NCI-H460 (cell line): ENCODE results near the gene PDSS1. TPM values are rescaled to one million over a fixed set of nuclear protein-coding genes. Genes with fewer than 3 reads are reported as not detected.
"Not testable (repeated sequence)": the region's sequence is repeated elsewhere in the genome, so short reads cannot be mapped to it uniquely, and the experiment has no call there.

Source experiments
- DNase-seq: peaks from one replicate; pipeline ENCODE4 v3.0.0-alpha.2; 2016; ENCODE audit warnings: low read depth; ENCODE audit errors: extremely low read depth
- total RNA-seq: library from RNA; depleted of rRNA; stranded (reverse); fragments of >200 nt; shearing (Covaris generic); gene quantifications from 2 replicates; pipeline ENCODE4 v1.2.3, GENCODE V29; 2014

Gene PDSS1
- total RNA-seq, 1 experiment from 2014 or later: 14.4 TPM

DNA sequence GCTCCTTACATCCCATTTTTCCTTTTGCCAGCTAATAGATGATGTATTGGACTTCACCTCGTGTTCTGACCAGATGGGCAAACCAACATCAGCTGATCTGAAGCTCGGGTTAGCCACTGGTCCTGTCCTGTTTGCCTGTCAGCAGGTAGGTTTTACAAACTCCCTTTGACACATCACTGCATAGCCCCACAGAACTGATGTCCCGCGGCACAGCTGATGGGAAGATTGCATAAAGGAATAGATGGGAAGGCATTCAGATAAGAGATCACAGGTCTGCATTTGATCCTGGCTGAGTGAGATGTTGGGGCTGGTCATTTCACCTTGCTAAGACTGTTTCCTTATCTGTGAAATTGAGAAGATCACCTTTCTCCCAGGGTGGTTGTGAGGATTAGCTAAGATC lies 37.9 kb downstream of the PDSS1 start:
- DNase-seq: no peak

DNA sequence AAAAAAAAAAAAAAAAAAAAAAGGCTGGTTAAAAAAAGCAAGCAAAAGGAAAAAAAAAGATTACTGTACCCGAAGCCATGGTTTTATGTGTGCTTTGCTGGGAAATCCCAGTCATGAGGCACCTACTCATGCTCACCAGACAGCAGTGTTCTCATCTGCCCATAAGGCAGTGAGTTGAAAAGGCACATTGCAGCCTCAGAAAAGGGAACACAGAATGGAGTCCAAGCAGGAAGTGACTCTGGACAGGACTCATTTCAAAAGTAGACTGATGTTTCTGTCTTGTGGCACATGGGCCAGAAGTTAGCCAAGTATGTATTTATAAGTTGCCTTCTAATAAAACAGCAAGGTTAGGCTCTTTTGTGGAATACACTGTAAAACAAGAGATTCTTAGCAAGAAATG lies 40.2 kb downstream of the PDSS1 start:
- DNase-seq: no peak

DNA sequence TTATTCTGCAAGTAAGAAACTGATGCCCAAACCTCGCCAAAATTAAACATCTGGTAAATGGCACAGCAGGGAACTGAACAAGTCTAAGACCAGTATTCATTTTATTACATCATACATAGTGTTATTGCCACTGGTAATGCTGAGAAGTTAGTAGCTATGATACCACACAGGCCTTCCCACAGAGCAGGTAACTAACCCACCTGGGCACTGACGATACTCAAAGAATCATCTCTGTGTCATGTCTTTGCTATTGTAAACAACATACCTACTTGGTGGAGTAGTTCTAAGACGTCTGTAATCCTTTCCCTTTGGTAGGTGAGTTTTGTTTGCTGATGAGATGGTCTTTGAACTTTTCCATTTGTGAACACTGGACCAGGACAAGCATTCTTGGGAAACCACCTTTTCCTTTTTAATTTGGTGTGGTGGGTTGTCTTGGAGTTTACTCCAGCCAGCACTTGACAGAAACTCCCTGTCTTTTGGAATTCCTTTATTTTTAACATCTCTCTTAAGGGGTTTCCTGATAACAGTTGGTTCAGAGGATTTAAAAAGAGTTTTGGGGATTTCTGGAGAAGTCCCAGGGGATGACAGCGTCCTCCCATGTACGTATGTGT lies 40.9 kb downstream of the PDSS1 start:
- no peak for DNase-seq

DNA sequence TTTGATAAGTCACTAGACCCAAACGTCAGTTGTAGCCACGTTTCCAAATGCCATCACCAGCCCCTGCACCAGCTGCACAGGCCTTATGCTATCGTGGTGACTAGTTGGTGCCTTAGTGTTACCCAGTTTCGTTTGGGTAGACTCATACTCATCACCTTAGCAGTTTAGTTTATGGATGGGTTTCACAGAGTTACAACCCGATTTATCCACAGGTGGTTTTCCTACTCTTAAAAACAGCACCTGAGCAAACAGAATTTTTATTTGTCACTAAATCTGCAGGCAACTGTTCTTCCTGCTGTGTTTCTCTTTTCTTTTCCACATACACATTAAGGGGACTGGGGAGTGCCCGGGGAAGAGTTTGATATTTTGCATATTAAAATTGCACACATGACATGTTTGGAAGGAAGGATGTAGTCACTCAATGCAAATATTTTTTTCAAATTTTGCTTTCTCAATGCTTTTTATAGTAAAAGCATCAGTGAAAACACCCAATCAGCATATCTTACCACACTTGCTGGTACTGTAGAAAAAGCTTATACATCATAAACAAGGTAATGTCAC lies 41.6 kb downstream of the PDSS1 start:
- DNase-seq: no peak

DNA sequence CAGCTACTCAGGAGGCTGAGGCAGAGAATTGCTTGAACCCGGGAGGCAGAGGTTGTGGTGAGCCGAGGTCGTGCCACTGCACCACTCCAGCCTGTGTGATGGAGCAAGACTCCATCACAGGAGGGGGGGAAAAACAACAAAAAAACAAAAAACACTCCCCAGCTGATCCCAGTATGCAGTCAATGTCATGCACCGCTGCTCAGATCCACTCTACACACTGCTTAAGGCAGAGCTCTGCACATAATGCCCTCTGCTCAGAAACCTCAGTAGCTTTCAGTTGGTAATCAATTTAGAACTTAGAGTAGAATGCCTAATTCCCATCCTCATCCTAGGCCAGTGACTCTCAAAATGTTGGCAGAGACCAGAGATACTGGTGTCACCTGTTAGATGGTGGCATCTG lies 43.9 kb downstream of the PDSS1 start:
- DNase-seq: no peak

DNA sequence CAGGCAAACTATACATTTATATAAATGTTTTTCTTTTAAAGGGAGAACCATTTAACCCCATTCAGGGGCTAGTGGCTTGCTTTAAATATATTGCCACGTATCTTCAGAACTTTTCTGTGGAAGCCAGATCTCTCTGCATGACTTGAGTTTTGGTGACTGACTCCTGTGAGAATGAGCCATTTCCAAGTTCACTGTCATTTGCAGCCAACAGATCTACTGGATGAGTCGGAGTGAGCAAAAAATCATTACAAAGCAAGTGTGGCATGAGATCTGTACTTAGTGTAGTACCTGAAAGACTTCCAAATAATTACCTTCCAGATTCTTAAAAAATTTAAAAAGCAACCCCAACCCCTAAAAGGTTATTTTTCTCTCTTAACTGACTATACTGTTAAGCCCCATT lies 45.6 kb downstream of the PDSS1 start:
- DNase-seq: no peak

DNA sequence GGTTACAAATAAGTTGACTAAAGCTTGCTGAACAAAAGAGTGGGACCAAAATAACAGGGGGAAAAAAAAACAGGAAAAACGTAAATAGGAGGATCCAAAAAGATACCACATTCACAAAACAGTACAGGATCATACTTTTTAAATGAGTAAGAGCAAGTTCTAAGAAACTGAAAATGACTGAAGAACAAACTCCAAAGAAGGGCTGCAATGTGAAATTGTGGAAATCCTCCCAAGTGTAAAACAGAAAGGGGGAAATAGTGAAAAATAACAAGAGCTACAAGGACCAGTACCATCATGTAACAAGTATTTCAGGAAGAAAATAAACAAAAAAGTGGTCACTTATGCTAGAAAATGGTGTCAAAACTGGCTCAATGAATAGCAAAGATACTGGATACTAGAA lies 46.3 kb downstream of the PDSS1 start:
- no peak for DNase-seq

DNA sequence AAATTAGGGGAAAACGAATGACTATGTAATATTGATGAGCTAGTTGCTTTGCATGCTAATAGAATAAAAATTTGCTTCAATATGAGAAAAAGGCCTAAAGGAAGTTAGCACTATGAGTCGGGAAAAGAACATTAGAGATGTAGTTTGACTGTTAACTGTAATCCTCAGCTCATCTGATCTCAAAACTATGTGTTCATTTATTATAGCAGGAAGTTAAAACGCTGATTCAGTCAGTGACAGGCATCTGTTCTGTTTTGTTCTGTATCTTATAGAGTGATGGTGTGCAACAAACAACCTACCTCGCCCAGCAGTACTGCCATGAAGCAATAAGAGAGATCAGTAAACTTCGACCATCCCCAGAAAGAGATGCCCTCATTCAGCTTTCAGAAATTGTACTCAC lies 48.6 kb downstream of the PDSS1 start:
- DNase-seq: no peak

DNA sequence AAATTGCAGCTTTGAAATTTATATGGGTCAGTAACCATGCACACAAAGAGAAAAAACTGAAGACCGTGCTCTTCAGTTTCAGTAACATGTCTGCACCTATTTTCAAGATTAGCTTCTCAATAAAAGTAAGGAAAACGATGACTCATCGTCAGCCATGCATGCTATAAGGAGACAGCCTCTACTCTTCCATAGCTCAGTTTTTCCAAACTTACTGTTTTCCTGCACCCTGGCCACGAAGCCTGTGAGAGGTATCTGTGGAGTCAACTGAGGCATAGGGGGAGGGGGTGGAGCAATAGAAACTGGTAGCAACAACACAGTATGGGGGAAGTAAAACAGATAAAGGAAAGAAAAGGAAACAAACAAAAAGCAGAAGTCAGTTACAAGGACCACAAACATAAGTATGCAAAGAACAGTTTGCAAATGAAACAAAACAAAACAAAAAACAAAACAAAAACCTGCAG lies 58.0 kb downstream of the PDSS1 start:
- DNase-seq: peak; percentile 7

DNA sequence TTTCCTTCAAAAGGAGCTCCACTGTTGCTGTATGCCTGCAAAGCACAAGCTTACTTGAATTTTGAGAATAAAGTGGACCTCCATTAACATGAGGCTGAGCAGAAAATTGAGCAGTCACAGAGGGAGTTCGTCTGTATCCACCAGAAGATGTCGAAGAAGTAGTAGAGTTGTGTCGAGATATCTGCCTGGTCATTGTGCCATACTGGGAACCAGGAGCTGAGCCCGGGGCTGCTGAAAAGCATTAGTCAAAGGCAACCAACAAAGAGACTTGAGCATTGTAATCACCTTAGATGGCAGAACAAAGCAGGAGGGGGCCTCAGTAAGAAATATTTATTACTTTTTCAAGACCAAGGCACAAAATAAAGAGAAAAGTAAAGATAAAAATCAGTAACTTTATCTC lies 61.5 kb downstream of the PDSS1 start:
- no peak for DNase-seq

DNA sequence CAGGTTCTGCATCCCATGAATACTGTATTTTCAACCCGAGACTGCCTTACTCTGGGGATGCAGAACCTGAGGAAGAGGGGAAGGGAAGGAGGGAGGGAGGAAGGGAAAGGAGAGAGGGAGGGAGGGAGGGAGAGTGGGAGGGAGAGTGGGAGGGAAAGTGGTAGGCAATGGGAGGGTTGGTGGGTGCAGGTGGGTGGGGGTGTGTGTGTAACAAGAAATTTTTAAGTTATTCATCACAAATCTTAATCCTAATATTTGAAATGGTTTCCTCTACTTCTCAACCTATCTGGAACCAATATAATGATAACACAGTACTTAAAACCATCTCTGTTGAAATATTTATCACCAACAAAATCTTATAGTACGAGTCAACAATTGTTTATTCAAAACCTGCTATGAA lies 68.0 kb downstream of the PDSS1 start:
- DNase-seq: no peak

DNA sequence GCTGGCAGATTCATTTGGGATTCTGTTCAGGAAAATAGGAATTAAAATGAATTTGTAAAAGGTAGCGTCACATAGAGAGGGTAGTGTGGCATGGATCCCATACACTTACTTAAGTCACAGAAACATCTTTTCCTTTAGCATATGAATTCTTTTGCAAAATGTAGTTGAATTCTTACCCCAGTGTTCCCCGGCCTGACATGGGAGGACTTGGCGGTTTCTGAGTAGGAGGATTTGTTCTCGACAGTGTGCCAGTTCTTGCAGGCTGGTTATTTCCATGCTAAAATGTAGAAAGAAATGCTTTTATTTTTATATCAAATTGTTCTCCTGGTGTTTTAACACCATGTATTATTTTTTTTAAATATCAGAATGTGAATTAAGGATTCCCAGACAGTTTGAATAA lies 72.6 kb downstream of the PDSS1 start:
- no peak for DNase-seq

DNA sequence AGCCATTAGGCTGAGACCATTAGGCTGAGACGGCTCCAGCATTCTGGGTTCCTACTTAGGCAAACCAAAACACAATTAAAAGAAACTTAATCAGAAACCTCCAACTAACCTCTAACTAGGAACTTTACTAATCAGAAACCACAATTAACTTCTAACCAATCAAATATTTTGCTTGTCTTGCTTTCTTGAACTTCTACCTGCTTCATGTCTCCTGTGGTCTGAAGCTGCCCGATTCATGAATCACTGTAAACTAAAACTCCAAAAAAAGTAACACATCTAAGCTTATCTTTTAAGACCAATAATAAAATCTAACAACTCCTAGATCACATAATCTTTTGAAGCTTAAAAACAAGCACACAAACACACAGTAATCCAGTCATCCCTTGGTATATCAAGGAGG lies 76.1 kb downstream of the PDSS1 start:
- DNase-seq: no peak

DNA sequence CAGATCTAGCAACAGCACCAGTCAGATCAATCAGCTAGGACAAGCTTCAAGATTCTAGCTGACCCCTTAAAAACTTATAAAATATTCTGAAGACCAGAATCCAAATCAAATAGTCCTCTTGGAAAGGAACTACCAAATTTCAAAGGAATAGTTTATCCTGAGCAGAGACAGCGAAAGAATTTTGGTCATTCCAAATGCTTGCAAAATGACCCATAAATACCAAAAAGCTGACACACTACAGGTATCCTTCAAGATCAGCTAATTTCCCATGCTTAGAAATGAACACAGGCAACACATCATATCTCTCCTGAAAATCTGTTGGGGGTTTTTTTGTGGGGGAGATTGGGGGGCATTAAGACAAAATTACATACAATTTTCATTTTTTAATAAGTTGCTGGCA lies 78.8 kb downstream of the PDSS1 start:
- no peak for DNase-seq

DNA sequence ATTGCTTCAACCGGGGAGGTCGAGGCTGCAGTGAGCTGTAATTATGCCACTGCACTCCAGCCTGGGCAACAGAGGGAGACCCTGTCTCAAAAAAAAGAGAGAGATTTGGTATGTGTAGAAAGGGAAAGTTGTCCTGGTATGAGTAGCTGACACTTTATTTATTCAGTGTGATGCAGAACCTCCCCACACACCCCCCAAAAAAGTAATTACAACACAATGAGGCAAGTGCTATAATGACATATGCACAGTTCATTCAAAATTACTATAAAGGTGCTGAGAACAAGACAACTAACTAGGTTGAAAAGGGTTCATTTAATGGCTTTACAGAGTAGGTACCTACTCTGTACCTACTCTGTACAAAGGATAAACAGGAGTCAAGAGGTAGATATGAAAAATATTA lies 80.2 kb downstream of the PDSS1 start:
- no peak for DNase-seq

DNA sequence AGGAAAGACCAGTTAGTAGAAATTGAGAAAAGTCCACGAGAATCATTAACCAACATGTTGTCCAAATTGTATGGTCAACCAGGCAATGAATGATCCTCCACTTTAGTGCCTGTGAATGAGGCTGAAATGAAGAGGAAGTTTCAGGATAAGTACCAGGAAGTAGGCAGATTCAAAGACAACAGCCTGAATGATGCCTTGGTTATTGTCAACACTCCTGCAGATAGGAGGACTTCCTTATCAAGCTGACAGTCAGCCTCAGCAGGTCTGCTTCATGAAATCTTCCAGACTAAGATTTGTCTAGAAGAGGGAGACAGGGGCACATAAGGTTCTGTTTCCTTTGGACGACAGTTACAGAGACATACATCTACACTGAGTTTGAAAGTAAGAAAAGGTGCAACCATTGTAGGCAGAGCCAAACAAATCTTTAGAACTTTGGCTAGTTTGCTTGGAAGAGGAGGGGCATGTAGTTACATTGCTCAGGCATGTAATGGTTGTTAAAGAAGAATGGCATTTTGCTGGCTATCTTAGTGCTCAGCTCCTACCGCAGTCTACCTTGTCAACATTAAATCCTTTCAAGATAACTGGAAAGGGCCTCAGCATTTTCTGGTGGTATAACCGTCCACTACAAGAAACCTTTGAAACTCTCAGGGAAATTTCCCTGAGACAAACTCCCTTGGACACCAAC lies 81.8 kb downstream of the PDSS1 start:
- no peak for DNase-seq

DNA sequence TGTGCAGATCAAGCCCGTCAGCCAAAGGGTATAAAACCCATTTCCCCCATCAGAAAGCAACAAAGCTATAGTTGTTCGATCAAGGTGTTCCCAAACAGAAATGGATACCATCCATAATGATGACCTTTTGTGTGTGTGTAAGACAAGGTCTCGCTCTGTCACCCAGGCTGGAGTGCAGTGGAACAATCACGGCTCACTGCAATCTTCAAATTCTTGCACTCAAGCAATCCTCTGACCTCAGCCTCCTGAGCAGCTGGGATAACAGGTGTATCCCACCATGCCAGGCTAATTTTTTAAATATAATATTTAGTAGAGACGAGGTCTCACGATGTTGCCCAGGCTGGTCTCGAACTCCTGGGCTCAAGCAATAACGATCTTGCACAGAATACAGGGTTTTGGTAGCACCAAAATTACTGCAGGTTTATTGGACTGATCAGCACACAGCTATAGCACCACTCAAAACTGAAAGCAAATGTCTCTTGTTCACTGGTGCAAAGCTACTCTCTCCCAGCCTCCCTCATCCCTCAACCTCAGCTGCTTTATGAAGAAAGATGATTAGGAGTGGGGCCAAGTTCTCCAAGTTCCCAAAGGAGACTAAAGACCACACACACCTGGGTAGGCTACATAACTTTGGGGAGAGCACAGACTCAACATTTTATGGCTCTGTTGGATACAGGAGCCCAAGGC lies 82.7 kb downstream of the PDSS1 start:
- no peak for DNase-seq

DNA sequence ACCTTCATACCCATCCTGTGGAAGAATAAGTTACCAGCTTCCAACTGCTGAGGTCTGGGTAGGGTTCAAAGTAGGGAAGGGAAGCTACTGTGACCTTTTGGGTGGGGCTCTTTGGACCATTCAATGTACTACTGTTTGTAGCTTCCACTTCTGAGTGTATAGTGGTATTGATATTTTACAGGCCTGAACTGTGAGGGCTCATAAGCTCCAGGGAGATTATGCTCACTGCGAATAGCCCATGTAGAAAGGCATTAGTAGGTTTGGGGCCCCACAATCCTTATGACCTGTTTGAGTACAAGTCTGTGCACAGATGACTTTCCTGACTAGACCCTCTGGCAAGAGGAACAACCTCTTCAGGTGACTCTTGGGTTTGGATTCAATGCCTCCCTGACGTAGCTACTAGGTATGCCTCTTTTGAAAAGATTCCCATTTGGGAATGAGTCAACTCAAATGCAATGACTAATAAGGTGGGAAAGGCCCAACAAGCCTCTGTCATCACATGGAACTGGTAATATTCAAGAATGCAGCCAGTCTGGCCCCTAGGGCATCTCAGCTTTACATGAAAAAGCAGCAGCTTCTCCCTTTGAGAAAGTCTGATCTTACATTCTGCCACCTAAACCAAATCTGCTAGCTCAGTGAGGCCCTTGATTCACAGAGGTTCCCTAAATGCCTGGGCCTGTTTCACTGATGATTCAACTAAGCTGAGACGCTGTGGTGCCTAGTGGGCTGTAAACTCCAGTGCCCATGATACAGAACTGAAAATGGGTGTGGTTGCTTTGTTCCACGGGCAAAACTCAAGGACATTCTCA lies 83.5 kb downstream of the PDSS1 start:
- DNase-seq: no peak

DNA sequence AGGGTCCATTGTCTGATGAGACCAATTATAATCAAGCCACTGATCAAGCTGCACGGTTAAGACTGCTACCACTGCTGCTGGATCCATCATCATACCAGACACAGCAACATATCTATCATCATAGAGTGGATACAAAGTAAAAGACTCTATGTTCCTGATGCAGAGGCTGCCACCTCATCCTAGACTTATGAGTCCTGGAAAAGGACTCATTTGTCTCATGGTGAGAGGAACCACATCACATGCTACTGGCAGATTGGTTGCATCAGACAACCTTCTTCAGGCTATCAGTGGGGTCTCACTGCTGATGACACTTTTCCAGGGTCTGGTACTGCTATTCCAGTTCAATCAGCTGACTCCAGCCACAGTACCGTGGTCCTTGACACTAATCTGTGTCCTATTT lies 84.3 kb downstream of the PDSS1 start:
- no peak for DNase-seq

DNA sequence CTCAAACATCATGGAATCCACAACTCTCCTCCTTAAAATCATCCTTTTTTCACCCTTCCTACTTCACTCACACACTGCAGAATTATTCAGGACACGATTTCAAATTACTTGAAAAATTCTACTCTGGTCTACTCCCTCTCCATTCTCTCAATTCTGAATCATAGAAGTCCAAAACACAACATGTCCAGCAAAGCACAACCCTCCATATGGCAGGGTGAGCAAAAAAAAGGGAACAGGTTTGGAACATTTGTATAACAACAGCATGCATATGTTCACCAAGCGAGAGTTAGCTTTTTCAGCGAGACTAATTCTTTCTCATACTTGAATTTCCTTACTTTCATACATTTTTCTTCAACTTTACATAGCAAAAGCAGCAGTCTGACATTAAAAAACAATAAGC lies 89.9 kb downstream of the PDSS1 start:
- DNase-seq: no peak

DNA sequence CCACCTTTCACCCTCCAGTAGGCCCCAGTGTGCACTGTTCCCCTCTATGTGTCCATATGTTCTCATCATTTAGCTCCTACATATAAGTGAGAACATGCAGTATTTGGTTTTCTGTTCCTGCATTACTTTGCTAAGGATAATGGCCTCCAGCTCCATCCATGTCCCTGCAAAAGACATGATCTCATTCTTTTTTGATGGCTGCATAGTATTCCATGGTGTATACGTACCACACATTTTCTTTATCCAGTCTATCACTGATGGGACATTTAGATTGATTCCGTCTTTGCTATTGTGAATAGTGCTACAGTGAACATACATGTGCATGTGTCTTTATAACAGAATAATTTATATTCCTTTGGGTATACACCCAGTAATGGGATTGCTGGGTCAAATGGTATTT lies 92.3 kb downstream of the PDSS1 start:
- not testable (repeated sequence) for DNase-seq
